Measurements from ENCODE around the gene ASGR2. TPM values are rescaled to one million over a fixed set of nuclear protein-coding genes. Genes with fewer than 3 reads are reported as not detected.

The ASGR2 gene
- total and polyA plus RNA-seq, 12 donors = 0.14 to 1.4 (median 0.61) TPM; not detected in 4

DNA sequence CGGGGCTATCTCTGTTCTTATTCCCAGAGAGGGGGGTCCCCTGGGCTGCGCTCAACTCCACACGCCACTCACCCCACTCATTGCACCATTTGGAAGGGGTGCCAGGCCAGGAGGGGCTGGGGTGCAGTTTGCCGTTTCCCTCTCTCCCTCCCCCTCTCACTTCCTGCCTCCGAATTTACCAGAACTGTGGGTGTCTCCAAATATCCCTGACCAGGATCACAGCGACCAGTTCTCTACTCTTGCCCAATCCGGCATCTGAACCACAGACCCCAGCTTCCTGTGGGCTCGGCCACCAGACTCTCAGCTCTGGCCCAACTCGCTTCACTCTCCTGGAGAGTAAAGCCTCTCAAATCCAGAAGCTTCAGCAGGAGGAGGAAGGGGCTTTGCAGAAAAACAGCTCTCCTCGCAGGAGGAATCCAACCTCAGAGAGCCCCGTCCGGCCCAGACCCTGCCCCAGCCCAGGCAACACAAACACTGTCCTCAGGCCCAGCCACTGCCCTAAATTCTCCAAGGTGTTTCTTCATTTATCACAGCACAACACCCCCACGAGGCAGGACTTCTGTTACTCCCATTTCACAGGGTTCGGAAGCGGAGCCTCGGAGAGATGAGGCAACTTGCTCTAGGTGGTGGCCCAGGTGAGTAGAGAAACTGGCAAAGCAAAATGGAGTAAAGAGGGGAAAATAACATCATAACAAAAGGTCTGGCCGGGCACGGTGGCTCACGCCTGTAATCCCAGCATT is 423 bp upstream of the ASGR2 start:
- Histone ChIP-seq H3K4me3 (no peak overlapping the region), H3K4me1 (replicated peaks in 1 of 2) (peaks cover 0 to 5% of the 10 kb centered on the region in 2 donors), H3K27ac (peak overlapping the region in 2 of 5 donors; percentile 26 to 75), H3K27me3 (no peaks in the 10 kb centered on the region), H3K36me3 (replicated peaks in 1 of 2) (no peaks in the 10 kb centered on the region), H3K9me3 (replicated peaks in 1 of 3) (no peaks in the 10 kb centered on the region)
- 67 to 75% (median 70%) methylated on average over 18 to 19 of the region's 19 CpGs for WGBS, 4 donors
- TF ChIP-seq POLR2A (IDR thresholded peaks at IDR 0.05) = no peak
- TF ChIP-seq, protein P1, sequence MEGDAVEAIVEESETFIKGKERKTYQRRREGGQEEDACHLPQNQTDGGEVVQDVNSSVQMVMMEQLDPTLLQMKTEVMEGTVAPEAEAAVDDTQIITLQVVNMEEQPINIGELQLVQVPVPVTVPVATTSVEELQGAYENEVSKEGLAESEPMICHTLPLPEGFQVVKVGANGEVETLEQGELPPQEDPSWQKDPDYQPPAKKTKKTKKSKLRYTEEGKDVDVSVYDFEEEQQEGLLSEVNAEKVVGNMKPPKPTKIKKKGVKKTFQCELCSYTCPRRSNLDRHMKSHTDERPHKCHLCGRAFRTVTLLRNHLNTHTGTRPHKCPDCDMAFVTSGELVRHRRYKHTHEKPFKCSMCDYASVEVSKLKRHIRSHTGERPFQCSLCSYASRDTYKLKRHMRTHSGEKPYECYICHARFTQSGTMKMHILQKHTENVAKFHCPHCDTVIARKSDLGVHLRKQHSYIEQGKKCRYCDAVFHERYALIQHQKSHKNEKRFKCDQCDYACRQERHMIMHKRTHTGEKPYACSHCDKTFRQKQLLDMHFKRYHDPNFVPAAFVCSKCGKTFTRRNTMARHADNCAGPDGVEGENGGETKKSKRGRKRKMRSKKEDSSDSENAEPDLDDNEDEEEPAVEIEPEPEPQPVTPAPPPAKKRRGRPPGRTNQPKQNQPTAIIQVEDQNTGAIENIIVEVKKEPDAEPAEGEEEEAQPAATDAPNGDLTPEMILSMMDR (IDR thresholded peaks at IDR 0.05) = no peak
- intact Hi-C loops (cut with DNase I) = no loop called here
- DNase-seq = peak in 4 of 7 donors; percentile 26 to 43 (median 34)

DNA sequence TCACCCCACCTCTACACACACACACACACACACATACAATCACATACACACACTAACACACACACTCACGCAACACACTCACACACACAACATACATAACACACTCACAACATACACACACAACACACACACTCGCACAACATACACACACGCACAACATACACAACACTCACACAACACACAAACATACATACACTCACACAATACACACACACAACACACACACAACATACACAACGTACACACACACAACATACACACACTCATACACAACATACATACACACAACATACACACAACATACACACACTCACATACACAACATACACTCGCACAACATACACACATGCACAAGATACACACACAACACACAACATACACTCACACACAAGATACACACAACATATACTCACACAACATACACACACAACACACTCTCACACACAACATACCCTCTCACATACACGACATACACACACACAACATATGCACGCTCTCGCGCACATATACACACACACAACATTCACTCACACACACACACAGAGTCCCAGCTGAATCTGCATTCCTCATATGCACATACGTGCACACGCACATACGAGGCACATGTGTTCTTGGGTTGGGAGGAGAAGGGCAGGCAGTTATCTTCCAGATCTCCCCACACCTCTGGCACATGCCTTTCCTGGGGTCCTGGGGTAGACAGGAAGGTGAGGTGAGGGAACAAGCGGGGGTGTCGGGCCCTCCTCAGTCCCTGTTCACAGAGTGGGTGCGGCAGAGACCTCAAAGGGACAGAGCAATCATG is 1.1 kb downstream of the ASGR2 start:
- Histone ChIP-seq H3K9me3 (replicated peaks in 1 of 3) (no peaks in the 10 kb centered on the region), H3K27ac (no peak overlapping the region), H3K27me3 (no peaks in the 10 kb centered on the region), H3K4me3 (no peak overlapping the region), H3K4me1 (replicated peaks in 1 of 2) (no peaks in the 10 kb centered on the region), H3K36me3 (replicated peaks in 1 of 2) (no peaks in the 10 kb centered on the region)
- 87 to 91% (median 88%) methylated on average over 14 to 15 of the region's 15 CpGs for WGBS, 4 donors
- DNase-seq = peak in 1 of 7 donors; percentile 5
- TF ChIP-seq POLR2A (IDR thresholded peaks at IDR 0.05) = no peak
- TF ChIP-seq, protein P1 (IDR thresholded peaks at IDR 0.05) = no peak
- intact Hi-C loops (cut with DNase I) = no loop called here

DNA sequence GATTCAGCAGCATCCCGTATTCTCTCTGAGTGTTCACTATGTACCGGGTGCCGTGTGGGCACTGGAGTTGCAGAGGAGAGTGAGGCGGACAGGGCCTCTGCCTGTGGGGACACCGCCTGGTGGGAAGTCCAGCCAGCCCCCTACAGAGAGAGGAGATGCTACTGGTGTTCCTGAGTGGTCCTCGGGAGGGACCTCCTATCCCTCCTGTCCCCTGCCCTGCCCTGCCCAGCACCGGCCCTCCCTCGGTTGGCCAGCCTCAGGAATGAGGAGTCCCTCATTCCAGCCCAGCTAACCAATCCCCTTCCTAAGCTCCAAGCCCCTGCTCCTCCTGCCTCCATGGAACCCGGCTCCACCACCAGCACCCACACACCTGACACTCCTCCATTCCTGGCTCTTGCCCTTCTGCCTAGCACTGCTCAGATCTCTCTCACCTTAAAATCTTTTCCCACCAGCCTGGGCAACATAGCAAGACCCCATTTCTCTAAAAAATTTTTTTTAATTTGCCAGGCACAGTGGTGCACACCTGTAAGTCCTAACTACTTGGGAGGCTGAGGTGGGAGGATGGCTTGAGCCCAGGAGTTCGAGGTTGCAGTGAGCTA is 2.0 kb downstream of the ASGR2 start:
- H3K27ac ChIP-seq = no peak overlapping the region
- no peak for DNase-seq
- WGBS, 4 donors = 66 to 83% (median 67%) methylated on average over 8 to 10 of the region's 10 CpGs
- H3K36me3 ChIP-seq (replicated peaks in 1 of 2) = no peaks in the 10 kb centered on the region
- no peak overlapping the region for H3K4me3 ChIP-seq
- H3K9me3 ChIP-seq (replicated peaks in 1 of 3) = no peaks in the 10 kb centered on the region
- no peaks in the 10 kb centered on the region for H3K4me1 ChIP-seq (replicated peaks in 1 of 2)
- intact Hi-C loops (cut with DNase I) = no loop called here
- TF ChIP-seq, protein P1 (IDR thresholded peaks at IDR 0.05) = no peak
- no peak for TF ChIP-seq POLR2A (IDR thresholded peaks at IDR 0.05)
- no peaks in the 10 kb centered on the region for H3K27me3 ChIP-seq

Measured in adrenal gland (tissue), 12 donors.